H1 (cell line): ENCODE results near the gene SF3A2. TPM values are rescaled to one million over a fixed set of nuclear protein-coding genes. Genes with fewer than 3 reads are reported as not detected.

Experiments
- ATF2 ChIP-seq: IDR thresholded peaks from 2 replicates; pipeline ENCODE4 v1.6.1; 2012; ENCODE audit warnings: low read length, inconsistent platforms
- BCL11A ChIP-seq, 2 experiments: IDR thresholded peaks; one replicate each; pipeline ENCODE4 v1.6.1; 2011; ENCODE audit warnings: low read depth in 2 of 2, low read length in 2 of 2, mild to moderate bottlenecking in 2 of 2
- CHD2 ChIP-seq: IDR thresholded peaks from 2 replicates; pipeline ENCODE4 v1.6.1; 2012; ENCODE audit warnings: low read length, improper control_type of control experiment
- EP300 ChIP-seq, 2 experiments: IDR thresholded peaks; 1 replicate in 1 of 2; 2 replicates in 1 of 2; pipeline ENCODE4 v1.6.1; 2011 to 2012; ENCODE audit warnings: low read depth in 2 of 2, low read length in 2 of 2, mild to moderate bottlenecking in 2 of 2, borderline replicate concordance in 1 of 2, inconsistent platforms in 1 of 2, moderate library complexity in 1 of 2
- GABPA ChIP-seq: IDR thresholded peaks from 2 replicates; pipeline ENCODE4 v1.6.1; 2011; ENCODE audit warnings: mild to moderate bottlenecking, low read length, moderate library complexity, borderline replicate concordance; ENCODE audit not compliant: insufficient read depth
- JUN ChIP-seq: IDR thresholded peaks from 2 replicates; pipeline ENCODE4 v1.6.1; 2011; ENCODE audit warnings: low read depth, mild to moderate bottlenecking, improper control_type of control experiment, low read length
- JUND ChIP-seq: IDR thresholded peaks from 2 replicates; pipeline ENCODE4 v1.6.1; 2011; ENCODE audit warnings: mild to moderate bottlenecking, improper control_type of control experiment, low read length
- KDM4A ChIP-seq: IDR thresholded peaks from one replicate; pipeline ENCODE4 v1.7.1; 2012; ENCODE audit warnings: low read depth, mild to moderate bottlenecking, moderate library complexity, low read length, inconsistent platforms; ENCODE audit not compliant: severe bottlenecking
- POU5F1 ChIP-seq: IDR thresholded peaks from 2 replicates; pipeline ENCODE4 v1.6.1; 2011; ENCODE audit warnings: low read depth, mild to moderate bottlenecking, low read length, moderate library complexity
- SAP30 ChIP-seq: fragments of 300-600 bp; sonication (generic); IDR thresholded peaks from 2 replicates; pipeline ENCODE4 v1.7.1; 2012; ENCODE audit warnings: low read length, moderate library complexity, mild to moderate bottlenecking, inconsistent platforms; ENCODE audit not compliant: insufficient read depth, insufficient replicate concordance
- SIN3A ChIP-seq, 2 experiments: IDR thresholded peaks in 1 of 2; conservative IDR thresholded peaks in 1 of 2; 2 replicates each; pipeline ENCODE4 v1.6.1; 2011 to 2012; ENCODE audit warnings: low read length in 2 of 2, improper control_type of control experiment in 1 of 2, low read depth in 1 of 2, mild to moderate bottlenecking in 1 of 2
- SP2 ChIP-seq: IDR thresholded peaks from 2 replicates; pipeline ENCODE4 v1.6.1; 2012; ENCODE audit warnings: mild to moderate bottlenecking, low read length, inconsistent platforms
- SRF ChIP-seq: IDR thresholded peaks from 2 replicates; pipeline ENCODE4 v1.6.1; 2011; ENCODE audit warnings: mild to moderate bottlenecking, low read depth, low read length, moderate library complexity
- TEAD4 ChIP-seq: IDR thresholded peaks from 2 replicates; pipeline ENCODE4 v1.6.1; 2012; ENCODE audit warnings: low read depth, low read length, inconsistent platforms, mixed read lengths
- polyA plus RNA-seq, 7 experiments: library from polyadenylated mRNA; depleted of rRNA in 3 of 7; stranded (reverse) in 5 of 7; unstranded in 2 of 7; fragments of >200 nt in 5 of 7; fragments of 200-250 nt in 2 of 7; gene quantifications; 1 replicate in 5 of 7; 2 replicates in 1 of 7; 4 replicates in 1 of 7; pipeline versions ENCODE4 v1.2.1 to v1.2.3, GENCODE V29; 2011 to 2013; ENCODE audit warnings: missing spikeins in 2 of 7, mixed read lengths in 2 of 7
- total RNA-seq: library from RNA; stranded (reverse); fragmentation: NEBNext Ultra II Directional; extraction: Animal tissue kit (Norgen Biotek cat#: 25700); gene quantifications from 2 replicates; pipeline ENCODE4 v1.2.1, GENCODE V29; 2021

SF3A2 gene
- total and polyA plus RNA-seq, 2 of the 8 experiments (the other 6 are each of a cell fraction or from before 2014, with no cell fraction given) = 15.3 to 146 TPM

DNA sequence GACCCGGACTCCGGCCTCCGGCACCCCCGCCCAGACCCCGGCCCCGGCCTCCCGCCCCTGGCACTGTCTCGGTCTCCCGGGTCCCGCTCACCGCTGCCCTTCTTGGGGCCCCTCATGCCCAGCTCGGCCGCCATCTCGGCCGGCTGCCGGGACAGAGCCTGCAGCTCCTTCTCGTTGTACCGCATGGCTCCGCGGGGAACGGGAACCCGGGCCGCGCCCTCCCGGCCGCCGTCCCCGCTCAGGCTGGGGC lies 635 bp upstream of the SF3A2 start (continued):
- TF ChIP-seq EP300 (IDR thresholded peaks at IDR 0.05; ENCODE audit: borderline replicate concordance in 1 of 2, low read depth in 2 of 2, low read length in 2 of 2) (peak in 1 of 2 experiments; percentile 80; a peak in 1 of 3 replicates), SRF (0 out of 2 replicates have a peak, but pooled peaks have one; percentile 7), SAP30 (no peak), POU5F1 (no peak), ATF2 (no peak), GABPA (no peak), KDM4A (peak; percentile 15), SIN3A (conservative IDR thresholded peaks at IDR 0.05 in 1 of 2, IDR thresholded peaks at IDR 0.05 in 1 of 2; ENCODE audit: low read depth in 1 of 2, low read length in 2 of 2) (0 out of 4 replicates have a peak, but pooled peaks of 1 of the 2 experiments have one; percentile 69), SP2 (no peak), BCL11A (IDR thresholded peaks at IDR 0.05; ENCODE audit: low read depth in 2 of 2, low read length in 2 of 2) (no peak), TEAD4 (no peak), JUND (no peak), JUN (no peak), CHD2 (no peak)
